HEK293 (cell line): ENCODE measurements around the gene SWT1.

Source experiments
- CTCF ChIP-seq: fragments of 450-650 bp; formaldehyde crosslinking; IDR thresholded peaks from 2 replicates; pipeline ENCODE4 v1.5.1; 2016; ENCODE audit warnings: missing biosample characterization, missing genetic modification characterization
- INSM2 ChIP-seq: fragments of 450-650 bp; formaldehyde crosslinking; IDR thresholded peaks from 2 replicates; pipeline ENCODE4 v1.5.1; 2016; ENCODE audit warnings: missing biosample characterization, missing genetic modification characterization
- PATZ1 ChIP-seq: fragments of 450-650 bp; formaldehyde crosslinking; IDR thresholded peaks from 2 replicates; pipeline ENCODE4 v1.5.1; 2016; ENCODE audit warnings: missing biosample characterization, missing genetic modification characterization
- TCF7L2 ChIP-seq: IDR thresholded peaks from 2 replicates; pipeline ENCODE4 v1.6.1; 2011; ENCODE audit warnings: low read depth, mild to moderate bottlenecking, inconsistent platforms, low read length, moderate library complexity, borderline replicate concordance
- TSHZ1 ChIP-seq: fragments of 450-650 bp; formaldehyde crosslinking; IDR thresholded peaks from 2 replicates; pipeline ENCODE4 v1.5.1; 2016; ENCODE audit warnings: missing biosample characterization, missing genetic modification characterization, borderline replicate concordance
- ZNF10 ChIP-seq: fragments of 450-650 bp; formaldehyde crosslinking; IDR thresholded peaks from 2 replicates; pipeline ENCODE4 v1.5.1; 2017; ENCODE audit warnings: missing biosample characterization, missing genetic modification characterization
- ZNF132 ChIP-seq: fragments of 450-650 bp; formaldehyde crosslinking; IDR thresholded peaks from 2 replicates; pipeline ENCODE4 v1.5.1; 2017; ENCODE audit warnings: missing biosample characterization, missing genetic modification characterization, borderline replicate concordance
- ZNF239 ChIP-seq: fragments of 450-650 bp; formaldehyde crosslinking; IDR thresholded peaks from 2 replicates; pipeline ENCODE4 v1.5.1; 2016; ENCODE audit warnings: missing biosample characterization, missing genetic modification characterization

GRCh38 chr1:185260611-185261010 lies 103.6 kb downstream of the SWT1 start:
- TF ChIP-seq CTCF: no peak
- no peak for TF ChIP-seq ZNF10 (tag by site-specific recombination)
- no peak for TF ChIP-seq ZNF239 (tag by site-specific recombination)
- TF ChIP-seq ZNF132 (tag by site-specific recombination): no peak
- TF ChIP-seq TCF7L2: no peak
- no peak for TF ChIP-seq INSM2
- no peak for TF ChIP-seq PATZ1 (tag by site-specific recombination)
- TF ChIP-seq TSHZ1 (tag by site-specific recombination): no peak
